ENCODE data around the gene TTC7B. TPM values are rescaled to one million over a fixed set of nuclear protein-coding genes. Genes with fewer than 3 reads are reported as not detected.

The TTC7B gene
- total and polyA plus RNA-seq, 2 of the 13 experiments (the other 11 are each of a cell fraction or from before 2014, with no cell fraction given): 1.3 to 3.2 TPM

DNA sequence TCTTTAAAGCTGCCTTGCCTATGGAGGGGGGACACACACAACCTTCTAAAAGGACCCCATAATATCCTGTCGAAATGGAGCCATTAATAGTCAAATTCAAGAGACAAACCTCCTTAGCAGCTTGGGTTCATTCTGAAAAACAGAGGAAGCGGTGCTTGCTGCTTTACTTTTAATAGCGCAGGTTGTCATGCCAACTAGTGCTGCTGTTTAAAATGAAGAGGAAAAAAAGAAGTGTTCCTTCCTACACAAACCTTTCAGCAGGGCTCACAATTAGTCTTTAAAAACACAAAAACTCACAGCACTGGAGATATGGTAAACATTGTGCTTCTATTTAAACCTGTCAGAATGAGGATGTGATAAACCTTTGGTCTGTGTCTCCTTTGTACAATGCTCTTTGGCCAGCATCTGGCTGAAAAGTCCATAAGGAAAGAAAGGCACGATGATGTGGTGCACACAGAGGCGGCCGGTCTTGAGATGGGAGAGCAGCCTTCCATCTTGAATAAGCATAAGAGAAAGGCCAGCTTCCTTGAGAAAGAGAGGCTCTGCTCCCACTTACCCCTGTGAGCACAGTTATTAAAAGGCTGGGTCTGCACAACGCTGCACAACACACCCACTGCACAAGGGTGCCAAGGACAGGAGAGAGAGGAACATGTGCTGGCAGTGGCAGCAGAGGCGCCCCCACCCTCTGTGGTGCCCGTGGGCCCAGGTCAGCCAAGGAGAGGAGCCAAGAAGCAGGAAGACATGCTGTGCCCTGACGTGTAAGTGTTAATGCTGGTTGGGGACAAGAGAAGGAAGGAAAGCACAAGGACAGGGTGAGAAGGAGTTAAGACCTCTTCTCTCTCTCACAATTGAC is 144.6 kb downstream of the TTC7B start (continued):
- no peak for TF ChIP-seq KIAA2018 (CRISPR knock-in tag; IDR thresholded peaks at IDR 0.05; ENCODE audit: borderline replicate concordance)
- no peak for TF ChIP-seq ZNF329 (CRISPR knock-in tag; IDR thresholded peaks at IDR 0.05; ENCODE audit: low read depth)
- TF ChIP-seq ZC3H4 (CRISPR knock-in tag; IDR thresholded peaks at IDR 0.05; ENCODE audit: borderline replicate concordance): no peak
- TF ChIP-seq SKI (IDR thresholded peaks at IDR 0.05; ENCODE audit: partially characterized antibody): no peak
- TF ChIP-seq, protein P1, sequence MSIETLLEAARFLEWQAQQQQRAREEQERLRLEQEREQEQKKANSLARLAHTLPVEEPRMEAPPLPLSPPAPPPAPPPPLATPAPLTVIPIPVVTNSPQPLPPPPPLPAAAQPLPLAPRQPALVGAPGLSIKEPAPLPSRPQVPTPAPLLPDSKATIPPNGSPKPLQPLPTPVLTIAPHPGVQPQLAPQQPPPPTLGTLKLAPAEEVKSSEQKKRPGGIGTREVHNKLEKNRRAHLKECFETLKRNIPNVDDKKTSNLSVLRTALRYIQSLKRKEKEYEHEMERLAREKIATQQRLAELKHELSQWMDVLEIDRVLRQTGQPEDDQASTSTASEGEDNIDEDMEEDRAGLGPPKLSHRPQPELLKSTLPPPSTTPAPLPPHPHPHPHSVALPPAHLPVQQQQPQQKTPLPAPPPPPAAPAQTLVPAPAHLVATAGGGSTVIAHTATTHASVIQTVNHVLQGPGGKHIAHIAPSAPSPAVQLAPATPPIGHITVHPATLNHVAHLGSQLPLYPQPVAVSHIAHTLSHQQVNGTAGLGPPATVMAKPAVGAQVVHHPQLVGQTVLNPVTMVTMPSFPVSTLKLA (IDR thresholded peaks at IDR 0.05): no peak
